ENCODE measurements around the gene TRPC4.

GRCh38 chr13:37893321-37893720 lies 23.7 kb upstream of the TRPC4 start:
- TF ChIP-seq, protein P1, sequence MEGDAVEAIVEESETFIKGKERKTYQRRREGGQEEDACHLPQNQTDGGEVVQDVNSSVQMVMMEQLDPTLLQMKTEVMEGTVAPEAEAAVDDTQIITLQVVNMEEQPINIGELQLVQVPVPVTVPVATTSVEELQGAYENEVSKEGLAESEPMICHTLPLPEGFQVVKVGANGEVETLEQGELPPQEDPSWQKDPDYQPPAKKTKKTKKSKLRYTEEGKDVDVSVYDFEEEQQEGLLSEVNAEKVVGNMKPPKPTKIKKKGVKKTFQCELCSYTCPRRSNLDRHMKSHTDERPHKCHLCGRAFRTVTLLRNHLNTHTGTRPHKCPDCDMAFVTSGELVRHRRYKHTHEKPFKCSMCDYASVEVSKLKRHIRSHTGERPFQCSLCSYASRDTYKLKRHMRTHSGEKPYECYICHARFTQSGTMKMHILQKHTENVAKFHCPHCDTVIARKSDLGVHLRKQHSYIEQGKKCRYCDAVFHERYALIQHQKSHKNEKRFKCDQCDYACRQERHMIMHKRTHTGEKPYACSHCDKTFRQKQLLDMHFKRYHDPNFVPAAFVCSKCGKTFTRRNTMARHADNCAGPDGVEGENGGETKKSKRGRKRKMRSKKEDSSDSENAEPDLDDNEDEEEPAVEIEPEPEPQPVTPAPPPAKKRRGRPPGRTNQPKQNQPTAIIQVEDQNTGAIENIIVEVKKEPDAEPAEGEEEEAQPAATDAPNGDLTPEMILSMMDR (conservative IDR thresholded peaks at IDR 0.05 in 1 of 2, IDR thresholded peaks at IDR 0.05 in 1 of 2; ENCODE audit: low read depth in 1 of 2, low read length in 2 of 2), result no peak
- TF ChIP-seq EZH2 (IDR thresholded peaks at IDR 0.05; ENCODE audit: low read length, missing control alignments), result no peak

Data from fibroblast of lung (primary cell).